Right ventricle myocardium inferior (tissue), 1 donor: ENCODE results near the gene DMTF1. TPM values are rescaled to one million over a fixed set of nuclear protein-coding genes. Genes with fewer than 3 reads are reported as not detected.
"Not testable (repeated sequence)": the region's sequence is repeated elsewhere in the genome, so short reads cannot be mapped to it uniquely, and the experiment has no call there.

ENCODE experiments used
- ATAC-seq: fragments of 200-7000 bp; cut with Tn5 transposase; one replicate; pipeline ENCODE4 v1.9.1; 2020; ENCODE audit warnings: mild to moderate bottlenecking, moderate library complexity
- DNase-seq: peaks from one replicate; pipeline ENCODE4 v3.0.0; 2021; ENCODE audit errors: missing footprints
- intact Hi-C: fragments of 100-400 bp; cut with DNase I; formaldehyde crosslinking; loops from one replicate; pipeline ENCODE4 v1.11.0; 2022
- total RNA-seq: library from RNA; stranded (reverse); fragmentation: NEBNext Ultra II Directional; extraction: Animal tissue kit (Norgen Biotek cat#: 25700); gene quantifications from one replicate; pipeline ENCODE4 v1.2.1, GENCODE V29; 2021
- donor health status: DM: no; HTN: yes; CAD: no; lungs with severe emphysema.

DMTF1 gene
- total RNA-seq, 1 donor from 2014 or later, result 22.1 TPM

DNA sequence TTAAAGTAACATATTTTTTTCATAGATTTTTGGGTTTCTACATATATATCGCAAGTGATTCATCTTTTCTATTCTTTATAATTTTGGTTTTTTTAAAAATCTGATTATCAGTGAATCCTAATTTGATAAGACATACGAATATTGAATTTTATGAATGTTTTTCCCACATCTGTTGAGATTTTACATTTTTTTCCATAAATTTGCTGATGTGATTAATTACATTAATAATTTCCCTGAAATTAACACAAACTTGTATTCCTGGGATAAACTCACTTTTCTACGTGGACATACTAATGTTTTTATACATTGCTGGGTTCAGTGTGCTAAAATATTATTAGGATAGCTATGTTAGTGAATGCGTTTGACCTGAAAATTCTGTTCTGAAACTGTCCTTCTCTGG lies 26.1 kb downstream of the DMTF1 start:
- DNase-seq, result no peak
- no peak for ATAC-seq
- intact Hi-C loops, result no loop called here

DNA sequence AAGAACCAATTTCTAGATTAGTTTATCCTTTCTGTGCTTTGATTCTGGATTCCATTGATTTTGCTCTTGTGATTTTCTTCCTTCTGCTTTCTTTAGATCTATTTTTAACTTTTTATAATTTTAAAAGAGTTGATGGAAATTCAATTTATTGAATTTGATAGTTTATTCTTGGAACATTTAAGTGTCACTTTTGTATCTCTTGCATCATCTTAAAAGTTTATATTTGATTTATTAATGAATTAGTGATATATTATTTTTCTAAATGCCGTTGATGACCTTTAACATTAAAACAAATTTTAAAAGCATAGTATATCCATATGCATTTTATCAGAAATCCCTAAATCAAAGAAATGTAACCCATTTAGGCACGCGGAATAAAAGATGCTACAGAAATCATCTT lies 26.9 kb downstream of the DMTF1 start:
- ATAC-seq, result no peak
- intact Hi-C loops, result no loop called here
- no peak for DNase-seq

DNA sequence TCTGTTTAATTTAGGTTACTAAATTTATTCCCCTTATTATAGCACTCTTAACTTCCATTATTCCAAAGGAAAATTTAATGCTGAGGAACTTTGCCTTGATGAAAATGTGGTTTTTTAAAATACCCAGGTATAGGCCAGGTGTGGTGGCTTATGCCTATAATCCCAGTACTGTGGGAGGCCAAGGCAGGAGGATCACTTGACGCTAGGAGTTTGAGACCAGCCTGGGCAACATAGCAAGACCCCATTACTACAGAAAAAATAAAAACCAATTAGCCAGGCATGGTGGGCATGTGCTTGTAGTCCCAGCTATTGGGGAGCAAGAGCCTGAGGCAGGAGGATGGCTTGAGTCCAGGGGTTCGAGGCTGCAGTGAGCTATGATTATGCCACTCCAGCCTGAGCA lies 34.9 kb downstream of the DMTF1 start:
- ATAC-seq, result no peak
- DNase-seq, result peak; percentile 46
- intact Hi-C loops, result no loop called here

DNA sequence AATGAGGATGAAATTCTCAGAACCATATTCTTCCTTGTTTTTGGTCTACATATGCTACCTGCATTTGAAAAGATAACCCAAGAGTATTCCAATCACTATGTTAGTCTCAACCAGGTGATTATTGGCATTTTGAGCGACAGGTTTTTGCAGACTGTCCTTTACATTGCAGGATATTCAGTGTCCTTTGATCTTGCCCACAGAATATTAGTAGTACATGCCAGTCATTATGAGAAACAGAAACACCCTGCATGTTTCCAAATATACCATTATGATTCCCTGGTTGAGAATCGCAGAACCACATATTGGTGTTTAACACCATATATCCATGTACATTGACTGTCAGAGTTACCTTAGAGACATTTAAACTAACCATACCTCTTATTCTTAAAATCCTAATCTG lies 36.7 kb downstream of the DMTF1 start:
- ATAC-seq, result no peak
- intact Hi-C loops, result no loop called here
- DNase-seq, result no peak

DNA sequence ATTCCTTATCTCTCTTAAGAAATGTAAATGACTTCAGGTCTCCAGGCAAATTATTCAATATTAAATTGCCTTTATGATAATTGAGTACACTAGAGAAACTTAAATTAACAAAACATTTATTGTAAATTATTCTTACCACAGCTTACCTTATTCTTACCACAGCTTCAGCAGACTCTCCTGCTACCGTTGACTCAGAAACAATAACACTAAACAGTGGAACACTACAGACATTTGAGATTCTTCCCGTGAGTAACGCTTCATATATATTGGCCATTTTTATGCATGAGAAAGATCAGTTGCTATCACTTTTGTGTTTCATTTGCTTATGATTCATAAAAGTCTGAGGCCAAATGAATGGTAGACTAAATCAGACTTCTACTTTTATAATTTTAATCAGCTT lies 38.5 kb downstream of the DMTF1 start:
- ATAC-seq (no peak), DNase-seq (no peak)
- intact Hi-C loops, result no loop called here

DNA sequence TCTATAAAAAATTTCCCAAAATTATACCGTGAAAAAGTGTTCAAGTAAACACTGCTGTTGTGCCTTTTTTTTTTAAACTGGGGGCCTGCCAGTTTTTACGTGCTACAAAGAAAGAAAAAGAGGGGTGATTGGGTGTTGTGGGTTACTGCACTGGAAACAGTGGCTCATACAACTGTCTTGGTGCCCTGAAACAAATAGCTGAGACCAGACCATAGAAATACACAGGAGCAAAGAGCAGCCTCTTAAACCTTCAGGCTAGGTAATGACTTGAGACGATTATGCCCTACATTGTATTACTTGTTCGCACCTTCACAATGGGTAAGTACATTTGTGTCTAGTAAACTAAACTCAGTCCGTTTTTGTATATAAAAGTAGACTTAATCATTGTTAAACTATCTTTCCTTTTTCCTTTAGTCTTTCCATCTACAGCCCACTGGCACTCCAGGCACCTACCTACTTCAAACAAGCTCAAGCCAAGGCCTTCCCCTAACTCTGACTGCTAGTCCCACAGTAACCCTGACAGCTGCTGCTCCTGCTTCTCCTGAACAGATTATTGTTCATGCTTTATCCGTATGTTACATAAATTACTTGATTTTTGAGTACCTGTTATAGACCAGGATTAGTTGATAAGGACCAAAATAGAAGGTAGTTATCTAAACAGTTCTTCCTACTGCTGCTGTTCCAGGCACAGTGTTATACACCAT lies 40.7 kb downstream of the DMTF1 start:
- ATAC-seq (no peak), DNase-seq (no peak)
- intact Hi-C loops, result no loop called here

DNA sequence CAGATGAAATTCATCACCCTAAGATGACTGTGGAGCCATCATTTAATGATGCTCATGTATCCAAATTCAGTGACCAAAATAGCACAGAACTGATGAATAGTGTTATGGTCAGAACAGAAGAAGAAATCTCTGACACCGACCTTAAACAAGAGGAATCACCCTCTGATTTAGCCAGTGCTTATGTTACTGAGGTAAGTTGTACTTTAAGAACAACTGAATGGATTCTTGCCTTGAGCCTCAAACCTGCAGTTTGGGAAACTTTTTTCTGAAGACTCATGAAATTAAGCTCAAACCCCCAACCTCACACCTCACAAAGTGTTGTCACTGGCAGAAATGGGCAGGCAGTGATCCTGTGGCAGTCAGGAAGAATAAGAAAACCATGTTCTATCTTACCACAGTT lies 41.7 kb downstream of the DMTF1 start:
- no peak for ATAC-seq
- intact Hi-C loops, result no loop called here
- no peak for DNase-seq

DNA sequence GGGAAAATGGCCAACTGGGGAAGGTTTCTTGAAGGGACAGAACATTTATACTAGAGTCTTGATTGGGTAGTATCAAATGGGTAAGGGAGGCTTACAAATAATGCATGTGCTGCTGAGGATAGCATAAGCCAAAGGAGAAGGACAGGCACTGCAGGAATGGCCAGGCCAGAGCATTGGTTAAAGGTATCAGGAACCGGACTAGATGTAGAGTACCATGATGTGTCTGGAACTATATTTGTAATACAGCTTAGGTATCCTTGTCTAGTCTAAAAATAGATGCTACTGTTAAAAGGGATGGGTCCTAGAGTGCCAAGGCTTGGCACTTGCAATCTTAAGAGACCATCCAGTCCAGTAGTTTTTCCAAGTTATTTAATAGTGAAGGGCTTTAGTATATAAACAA lies 47.0 kb downstream of the DMTF1 start:
- intact Hi-C loops, result no loop called here
- ATAC-seq, result no peak
- DNase-seq, result no peak

DNA sequence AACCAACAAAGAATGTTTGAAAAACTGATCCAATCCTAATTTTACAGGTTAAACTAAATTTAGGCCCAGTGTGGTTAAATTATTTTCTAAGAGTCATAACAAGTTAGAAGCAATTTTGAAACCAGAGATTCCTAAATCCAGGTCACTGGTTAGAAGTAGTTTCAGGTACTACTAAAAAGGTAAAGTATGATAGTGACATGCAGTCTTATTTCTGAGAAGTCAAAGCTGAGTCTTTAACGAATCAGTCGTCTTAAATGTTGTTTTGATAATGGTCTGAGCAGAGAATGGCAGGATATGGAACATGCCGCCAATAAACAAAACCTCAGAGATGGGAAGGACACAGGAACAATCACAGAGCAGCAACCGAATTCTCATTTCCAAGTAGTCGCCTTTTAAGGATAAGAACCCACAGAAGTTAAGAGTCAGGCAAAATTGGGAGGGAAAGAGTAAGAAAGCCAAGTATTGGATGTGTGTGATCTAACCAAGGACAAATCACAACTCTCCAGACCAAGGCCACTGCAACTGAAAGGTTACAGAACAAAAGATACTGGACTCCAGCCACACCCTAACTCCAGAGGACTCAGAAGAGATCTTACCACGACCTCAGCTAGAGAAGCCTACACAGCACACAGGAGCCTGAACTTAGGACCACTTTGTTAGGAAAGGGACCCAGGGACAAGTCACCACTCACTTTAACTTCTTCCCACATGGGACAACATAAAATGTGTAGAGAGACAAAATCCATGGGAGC lies 47.6 kb downstream of the DMTF1 start:
- ATAC-seq (no peak), DNase-seq (no peak)
- intact Hi-C loops, result loop anchor here (2.0 to 5.0 kb wide), 2 partner anchors 17 to 43 kb away; no protein-coding TSS in a partner anchor

DNA sequence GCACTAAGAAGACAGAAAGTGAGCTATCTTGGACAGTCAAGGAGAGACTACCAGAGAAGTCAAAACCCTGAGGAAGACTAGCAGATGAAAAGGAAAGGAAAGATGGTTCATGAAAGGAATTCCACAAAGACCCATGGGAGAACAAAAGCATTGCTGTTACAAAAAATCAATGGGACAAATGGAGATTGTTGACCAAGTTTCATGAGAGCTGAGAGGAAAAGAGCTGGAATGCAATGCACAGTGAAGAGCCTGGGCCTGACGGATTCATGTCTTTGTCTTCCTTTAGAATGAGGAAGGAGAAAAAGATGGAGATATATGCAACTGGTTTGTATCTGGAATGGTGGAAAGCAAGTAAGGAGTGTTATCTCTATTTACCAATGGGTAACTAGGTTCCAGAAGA lies 50.0 kb downstream of the DMTF1 start:
- intact Hi-C loops, result loop anchor here (5.0 kb wide), 1 partner anchor 45 kb away; no protein-coding TSS in a partner anchor
- no peak for DNase-seq
- ATAC-seq, result no peak

DNA sequence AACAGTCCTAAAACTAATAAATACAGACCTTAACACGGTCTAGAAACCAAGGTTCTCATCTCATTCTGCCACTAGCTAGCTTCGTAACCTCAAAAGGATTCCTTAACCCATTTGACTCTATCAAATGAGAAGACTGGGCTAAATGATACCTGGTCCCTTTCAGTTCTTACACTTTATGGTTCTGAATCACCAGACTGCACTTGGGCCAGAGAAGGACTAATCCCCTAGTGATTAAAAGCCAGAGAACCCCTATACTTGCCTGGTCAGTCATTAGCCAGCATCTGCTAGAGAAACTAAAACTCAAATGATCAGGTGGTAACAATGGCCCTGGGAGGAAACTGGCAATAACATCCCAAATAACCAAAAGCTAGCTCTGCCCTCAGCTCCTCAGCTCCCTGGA lies 50.5 kb downstream of the DMTF1 start:
- intact Hi-C loops, result loop anchor here (5.0 kb wide), 1 partner anchor 45 kb away; no protein-coding TSS in a partner anchor
- ATAC-seq (no peak), DNase-seq (no peak)

DNA sequence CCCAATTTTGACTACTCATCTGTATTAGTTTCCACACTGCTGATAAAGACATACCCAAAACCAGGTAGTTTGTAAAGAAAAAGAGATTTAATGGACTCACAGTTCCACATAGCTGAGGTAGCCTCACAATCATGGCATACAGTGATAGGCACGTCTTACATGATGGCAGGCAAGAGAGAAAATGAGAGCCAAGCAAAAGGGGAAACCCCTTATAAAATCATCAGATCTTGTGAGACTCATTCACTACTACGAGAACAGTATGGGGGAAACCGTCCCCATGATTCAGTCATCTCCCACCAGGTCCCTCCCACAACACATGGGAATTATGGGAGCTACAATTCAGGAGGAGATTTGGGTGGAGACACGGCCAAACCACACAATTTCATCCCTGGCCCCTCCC lies 51.7 kb downstream of the DMTF1 start:
- ATAC-seq, DNase-seq: not testable (repeated sequence)
- intact Hi-C loops, result loop anchor here (5.0 kb wide), 1 partner anchor 47 kb away; no protein-coding TSS in a partner anchor

DNA sequence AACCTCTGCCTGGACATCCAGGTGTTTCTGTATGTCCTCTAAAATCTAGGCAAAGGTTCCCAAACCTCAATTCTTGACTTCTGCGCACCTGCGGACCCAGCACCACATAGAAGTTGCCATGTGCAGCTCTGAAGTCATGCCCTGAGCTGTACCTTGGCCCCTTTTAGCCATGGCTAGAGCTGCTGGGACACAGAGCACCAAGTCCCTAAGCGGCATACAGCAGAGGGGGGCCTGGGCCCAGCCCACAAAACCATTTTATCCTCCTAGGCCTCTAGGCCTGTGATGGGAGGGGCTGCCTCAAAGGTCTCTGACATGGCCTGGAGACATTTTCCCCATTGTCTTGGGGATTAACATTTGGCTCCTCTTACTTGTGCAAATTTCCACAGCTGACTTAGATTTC lies 52.7 kb downstream of the DMTF1 start:
- intact Hi-C loops, result loop anchor here (5.0 kb wide), 1 partner anchor 48 kb away; no protein-coding TSS in a partner anchor
- DNase-seq (no peak), ATAC-seq (no peak)

DNA sequence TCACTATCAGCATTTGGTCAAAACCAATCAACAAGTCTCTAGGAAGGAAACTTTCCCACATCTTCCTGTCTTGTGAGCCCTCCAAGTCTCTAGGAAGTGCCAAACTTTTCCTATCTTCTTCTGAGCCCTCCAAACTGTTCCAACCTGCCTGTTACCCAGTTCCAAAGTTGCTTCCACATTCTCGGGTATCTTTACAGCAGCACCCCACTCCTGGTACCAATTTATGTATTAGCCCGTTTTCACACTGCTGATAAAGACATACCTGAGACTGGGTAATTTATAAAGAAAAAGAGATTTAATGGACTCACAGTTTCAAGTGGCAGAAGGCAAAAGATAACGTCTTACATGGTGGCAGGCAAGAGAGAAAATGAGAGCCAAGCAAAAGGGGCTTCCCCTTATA lies 53.4 kb downstream of the DMTF1 start:
- ATAC-seq, intact Hi-C loops: not testable (repeated sequence)

DNA sequence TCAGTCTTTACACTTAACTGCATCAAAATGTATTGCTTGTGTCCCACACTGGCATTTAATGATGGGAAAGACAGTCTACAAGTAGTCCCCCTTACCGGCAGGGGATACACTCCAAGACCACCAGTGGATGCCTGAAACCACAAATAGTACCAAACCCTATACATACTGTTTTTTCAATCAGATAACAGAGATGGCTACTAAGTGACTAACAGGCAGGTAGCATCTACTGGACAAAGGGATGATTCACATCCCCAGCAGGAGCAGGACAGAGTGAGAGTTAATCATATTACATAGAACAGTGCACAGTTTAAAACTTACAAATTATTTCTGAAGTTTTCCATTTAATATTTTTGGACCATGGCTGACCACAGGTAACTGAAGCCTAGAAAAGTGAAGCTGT lies 54.1 kb downstream of the DMTF1 start:
- intact Hi-C loops, result no loop called here
- DNase-seq, result no peak
- ATAC-seq, result no peak

More for the DNA sequence above, 53.4 kb downstream of the DMTF1 start:
- not testable (repeated sequence) for DNase-seq

DNA sequence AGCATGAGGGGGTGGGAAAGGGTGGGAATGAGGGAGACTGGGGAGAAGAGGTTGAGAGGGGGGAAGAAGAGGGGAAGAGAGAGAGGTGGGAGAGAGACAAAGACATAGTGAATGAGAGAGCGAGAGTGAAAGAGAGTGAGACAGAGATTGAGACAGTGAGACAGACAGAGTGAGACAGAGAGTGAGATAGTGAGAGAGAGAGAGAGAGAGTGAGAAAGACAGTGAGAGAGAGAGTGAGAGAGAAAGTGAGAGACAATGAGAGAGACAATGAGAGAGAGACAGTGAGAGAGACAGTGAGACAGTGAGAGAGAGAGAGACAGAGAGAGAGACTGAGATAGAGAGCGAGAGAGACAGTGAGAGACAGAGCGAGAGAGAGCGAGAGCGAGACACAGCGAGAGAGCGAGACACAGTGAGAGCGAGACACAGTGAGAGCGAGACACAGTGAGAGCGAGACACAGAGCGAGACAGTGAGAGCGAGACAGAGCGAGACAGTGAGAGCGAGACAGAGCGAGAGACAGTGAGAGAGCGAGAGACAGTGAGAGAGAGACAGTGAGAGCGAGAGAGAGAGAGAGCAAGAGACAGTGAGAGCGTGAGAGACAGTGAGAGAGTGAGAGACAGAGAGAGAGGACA lies 57.2 kb downstream of the DMTF1 start:
- ATAC-seq (no peak), DNase-seq (no peak)
- intact Hi-C loops, result no loop called here

DNA sequence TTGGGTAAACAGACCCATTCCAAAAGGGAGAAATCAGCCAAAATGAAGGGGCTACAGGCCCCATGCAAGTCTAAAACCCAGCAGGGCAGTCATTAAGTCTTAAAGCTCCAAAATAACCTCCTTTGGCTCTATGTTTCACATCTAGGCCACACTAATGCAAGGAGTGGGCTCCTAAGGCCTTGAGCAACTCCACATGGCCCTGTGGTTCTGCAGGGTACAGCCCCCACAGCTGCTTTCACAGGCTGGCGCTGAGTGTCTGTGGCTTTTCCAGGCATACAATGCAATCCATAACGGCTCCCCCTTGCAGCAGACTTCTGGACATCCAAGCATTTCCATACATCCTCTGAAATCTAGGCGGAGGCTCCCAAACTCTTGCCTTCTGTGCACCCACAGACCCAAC lies 58.3 kb downstream of the DMTF1 start:
- intact Hi-C loops, result no loop called here
- DNase-seq (no peak), ATAC-seq (no peak)

DNA sequence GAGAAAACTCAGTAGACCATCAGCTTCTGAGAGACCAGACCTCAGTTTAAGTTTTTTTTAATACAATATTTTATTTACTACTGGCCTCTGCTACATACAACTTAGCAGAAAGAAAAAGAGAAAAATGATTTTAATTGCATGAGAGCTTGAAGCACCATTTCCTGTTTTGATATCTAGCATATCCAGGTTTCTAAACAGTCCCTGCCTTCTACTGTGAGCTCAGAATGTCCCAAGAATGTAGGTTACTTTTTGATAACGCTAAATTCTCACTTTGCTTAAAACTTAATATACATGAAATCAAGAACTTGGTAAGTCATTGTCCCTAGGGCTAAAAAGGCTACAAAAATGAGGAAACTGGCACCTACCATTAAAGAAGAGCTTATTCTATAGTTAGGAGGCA lies 60.2 kb downstream of the DMTF1 start:
- intact Hi-C loops, result no loop called here
- no peak for DNase-seq
- ATAC-seq, result no peak

DNA sequence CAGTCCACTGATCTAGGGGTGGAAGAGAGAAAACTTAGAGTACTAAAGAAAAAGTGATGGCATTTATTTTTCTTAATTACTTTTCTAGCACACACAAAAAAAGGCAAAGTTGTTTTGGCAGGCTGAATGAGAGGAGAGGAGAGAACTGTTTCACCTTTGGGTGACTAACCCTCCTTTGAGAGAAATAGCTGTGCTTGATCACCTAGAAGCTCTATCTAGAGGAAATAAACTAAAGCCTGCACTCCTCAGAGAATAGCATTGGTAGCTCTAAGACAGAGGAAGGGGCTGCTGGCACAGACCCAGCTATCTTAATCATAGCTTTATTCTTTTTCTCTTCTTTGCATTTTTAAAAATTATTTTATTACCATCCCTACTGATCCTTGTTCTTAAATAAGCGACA lies 61.0 kb downstream of the DMTF1 start:
- DNase-seq, result no peak
- no peak for ATAC-seq
- intact Hi-C loops, result no loop called here

DNA sequence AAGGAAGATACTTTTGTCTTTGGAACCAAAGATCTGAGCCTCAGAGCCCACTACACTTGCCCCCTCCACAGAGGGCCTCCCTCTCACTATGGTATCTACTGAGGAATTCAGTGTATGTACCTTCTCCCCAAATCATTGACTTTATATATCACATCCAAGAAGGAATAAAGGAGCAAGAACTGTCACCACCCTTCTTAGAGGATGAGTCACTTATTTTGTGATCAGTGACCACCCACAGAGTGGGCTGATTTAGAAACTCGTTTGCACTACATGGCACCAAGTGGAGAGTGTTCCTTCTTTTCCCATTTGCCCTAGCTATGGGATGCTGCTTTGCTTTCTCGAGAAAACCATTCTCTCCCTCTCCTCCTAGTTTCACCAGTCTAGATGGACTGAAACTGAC lies 61.6 kb downstream of the DMTF1 start:
- intact Hi-C loops, result no loop called here
- no peak for DNase-seq
- ATAC-seq, result no peak
